H1 (cell line): Measurements from ENCODE around the gene ZBTB14. TPM values are rescaled to one million over a fixed set of nuclear protein-coding genes. Genes with fewer than 3 reads are reported as not detected.

Experiments used
- BACH1 ChIP-seq: IDR thresholded peaks from 2 replicates; pipeline ENCODE4 v1.6.1; 2012; ENCODE audit warnings: low read length, improper control_type of control experiment
- FOSL1 ChIP-seq: IDR thresholded peaks from 2 replicates; pipeline ENCODE4 v1.6.1; 2011; ENCODE audit warnings: mild to moderate bottlenecking, low read depth, low read length, moderate library complexity; ENCODE audit not compliant: insufficient read depth
- GABPA ChIP-seq: IDR thresholded peaks from 2 replicates; pipeline ENCODE4 v1.6.1; 2011; ENCODE audit warnings: mild to moderate bottlenecking, low read length, moderate library complexity, borderline replicate concordance; ENCODE audit not compliant: insufficient read depth
- MAFK ChIP-seq: IDR thresholded peaks from 2 replicates; pipeline ENCODE4 v1.6.1; 2012; ENCODE audit warnings: low read depth, mild to moderate bottlenecking, improper control_type of control experiment, low read length
- polyA plus RNA-seq, 7 experiments: library from polyadenylated mRNA; depleted of rRNA in 3 of 7; stranded (reverse) in 5 of 7; unstranded in 2 of 7; fragments of >200 nt in 5 of 7; fragments of 200-250 nt in 2 of 7; gene quantifications; 1 replicate in 5 of 7; 2 replicates in 1 of 7; 4 replicates in 1 of 7; pipeline versions ENCODE4 v1.2.1 to v1.2.3, GENCODE V29; 2011 to 2013; ENCODE audit warnings: missing spikeins in 2 of 7, mixed read lengths in 2 of 7
- total RNA-seq: library from RNA; stranded (reverse); fragmentation: NEBNext Ultra II Directional; extraction: Animal tissue kit (Norgen Biotek cat#: 25700); gene quantifications from 2 replicates; pipeline ENCODE4 v1.2.1, GENCODE V29; 2021
- TF ChIP-seq, protein P1 (sequence below), 3 experiments: IDR thresholded peaks; 1 replicate in 2 of 3; 2 replicates in 1 of 3; pipeline versions ENCODE4 v1.5.1 to v1.6.1; 2011; ENCODE audit warnings: low read length in 3 of 3, mild to moderate bottlenecking in 3 of 3, inconsistent platforms in 2 of 3, low read depth in 1 of 3, moderate library complexity in 1 of 3; ENCODE audit not compliant: insufficient read depth in 1 of 3; ENCODE audit errors: control extremely low read depth in 1 of 3

Gene ZBTB14
- total and polyA plus RNA-seq, 2 of the 8 experiments (the other 6 are each of a cell fraction or from before 2014, with no cell fraction given): 5.2 to 18.3 TPM

- TF ChIP-seq, protein P1, sequence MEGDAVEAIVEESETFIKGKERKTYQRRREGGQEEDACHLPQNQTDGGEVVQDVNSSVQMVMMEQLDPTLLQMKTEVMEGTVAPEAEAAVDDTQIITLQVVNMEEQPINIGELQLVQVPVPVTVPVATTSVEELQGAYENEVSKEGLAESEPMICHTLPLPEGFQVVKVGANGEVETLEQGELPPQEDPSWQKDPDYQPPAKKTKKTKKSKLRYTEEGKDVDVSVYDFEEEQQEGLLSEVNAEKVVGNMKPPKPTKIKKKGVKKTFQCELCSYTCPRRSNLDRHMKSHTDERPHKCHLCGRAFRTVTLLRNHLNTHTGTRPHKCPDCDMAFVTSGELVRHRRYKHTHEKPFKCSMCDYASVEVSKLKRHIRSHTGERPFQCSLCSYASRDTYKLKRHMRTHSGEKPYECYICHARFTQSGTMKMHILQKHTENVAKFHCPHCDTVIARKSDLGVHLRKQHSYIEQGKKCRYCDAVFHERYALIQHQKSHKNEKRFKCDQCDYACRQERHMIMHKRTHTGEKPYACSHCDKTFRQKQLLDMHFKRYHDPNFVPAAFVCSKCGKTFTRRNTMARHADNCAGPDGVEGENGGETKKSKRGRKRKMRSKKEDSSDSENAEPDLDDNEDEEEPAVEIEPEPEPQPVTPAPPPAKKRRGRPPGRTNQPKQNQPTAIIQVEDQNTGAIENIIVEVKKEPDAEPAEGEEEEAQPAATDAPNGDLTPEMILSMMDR (IDR thresholded peaks at IDR 0.05; ENCODE audit: control extremely low read depth in 1 of 3, insufficient read depth in 1 of 3, low read depth in 1 of 3, low read length in 3 of 3): no peak
- TF ChIP-seq FOSL1 (no peak), GABPA (no peak), BACH1 (no peak), MAFK (no peak)
Observed at GRCh38 chr18:5253910-5254309, 41.6 kb downstream of the ZBTB14 start (continued).
